IMR-90 (cell line): ENCODE data around the gene PIEZO2. TPM values are rescaled to one million over a fixed set of nuclear protein-coding genes. Genes with fewer than 3 reads are reported as not detected.

Experiments
- ATAC-seq: fragments of 200-7000 bp; cut with Tn5 transposase; 2 replicates; pipeline ENCODE4 v1.9.1; 2020; ENCODE audit warnings: low read depth, mild to moderate bottlenecking, moderate library complexity
- BruUV-seq: library from RNA; stranded (reverse); fragments of 400-500 nt; replicated peaks from 2 replicates; lab custom pipeline; 2021; lab: Mats Ljungman, UMichigan
- CTCF ChIA-PET: fragments of 300-600 bp; formaldehyde crosslinking; extraction: SDS; loops from one replicate; lab custom pipeline; 2021; ENCODE audit warnings: antibody characterized with exemption; lab: Yijun Ruan, JAX
- POLR2A ChIA-PET: fragments of 300-600 bp; sonication (Branson Sonifier 250); formaldehyde crosslinking; loops from one replicate; lab custom pipeline; 2022; ENCODE audit warnings: antibody characterized with exemption; ENCODE audit not compliant: unreplicated experiment; lab: Charles Lee
- DNase-seq: peaks from one replicate; pipeline ENCODE4 v3.0.0; 2013
- H2AFZ ChIP-seq: replicated peaks from 2 replicates; pipeline ENCODE3; 2013; ENCODE audit warnings: low read length, mild to moderate bottlenecking; ENCODE audit not compliant: poor library complexity
- H2AK5ac ChIP-seq: 2 replicates; pipeline ENCODE4 v1.6.1; 2013; ENCODE audit warnings: low read depth, low read length, inconsistent platforms
- H2AK9ac ChIP-seq: replicated peaks from 2 replicates; pipeline ENCODE3; 2013; ENCODE audit warnings: mild to moderate bottlenecking, low read depth, low read length, moderate library complexity; ENCODE audit not compliant: poor library complexity
- H2BK120ac ChIP-seq: 2 replicates; pipeline ENCODE4 v1.6.1; 2013; ENCODE audit warnings: low read depth, low read length, inconsistent platforms
- H2BK15ac ChIP-seq: 3 replicates; pipeline ENCODE4 v1.6.1; 2013; ENCODE audit warnings: low read depth, low read length, inconsistent platforms
- H2BK20ac ChIP-seq: 2 replicates; pipeline ENCODE4 v1.6.1; 2013; ENCODE audit warnings: low read depth, mild to moderate bottlenecking, inconsistent platforms, low read length, moderate library complexity
- H2BK5ac ChIP-seq: 2 replicates; pipeline ENCODE4 v1.6.1; 2013; ENCODE audit warnings: mild to moderate bottlenecking, low read depth, low read length, inconsistent platforms; ENCODE audit not compliant: poor library complexity, severe bottlenecking
- H3K14ac ChIP-seq: replicated peaks from 2 replicates; pipeline ENCODE4 v1.6.1; 2013; ENCODE audit warnings: low read depth, low read length, inconsistent platforms
- H3K18ac ChIP-seq: 2 replicates; pipeline ENCODE4 v1.6.1; 2013; ENCODE audit warnings: low read depth, low read length, control low read depth
- H3K23ac ChIP-seq: 2 replicates; pipeline ENCODE4 v1.6.1; 2013; ENCODE audit warnings: low read depth, low read length, inconsistent platforms
- H3K27ac ChIP-seq: 2 replicates; pipeline ENCODE4 v1.5.1; 2013; ENCODE audit warnings: mild to moderate bottlenecking, control low read depth, low read length; ENCODE audit not compliant: insufficient read depth
- H3K27me3 ChIP-seq: 2 replicates; pipeline ENCODE4 v1.6.1; 2013; ENCODE audit warnings: low read length; ENCODE audit not compliant: control insufficient read depth, insufficient read depth
- H3K36me3 ChIP-seq: 2 replicates; pipeline ENCODE4 v1.6.1; 2013; ENCODE audit warnings: low read length, mixed read lengths; ENCODE audit not compliant: control insufficient read depth, insufficient read depth
- H3K4ac ChIP-seq: 2 replicates; pipeline ENCODE4 v1.6.1; 2013; ENCODE audit warnings: low read depth, low read length, inconsistent platforms
- H3K4me1 ChIP-seq: 2 replicates; pipeline ENCODE4 v1.6.1; 2013; ENCODE audit warnings: low read length, mixed read lengths; ENCODE audit not compliant: control insufficient read depth, insufficient read depth
- H3K4me2 ChIP-seq: 2 replicates; pipeline ENCODE4 v1.6.1; 2013; ENCODE audit warnings: low read depth, mild to moderate bottlenecking, control low read depth, low read length, moderate library complexity
- H3K4me3 ChIP-seq: 2 replicates; pipeline ENCODE4 v1.5.1; 2013; ENCODE audit warnings: low read depth, mild to moderate bottlenecking, control low read depth, low read length, moderate library complexity; ENCODE audit not compliant: insufficient read depth
- H3K56ac ChIP-seq: 2 replicates; pipeline ENCODE4 v1.6.1; 2013; ENCODE audit warnings: low read length, inconsistent platforms; ENCODE audit not compliant: insufficient read depth; ENCODE audit errors: extremely low read depth
- H3K79me1 ChIP-seq, 2 experiments: 2 replicates each; pipeline ENCODE4 v1.6.1; 2013; ENCODE audit warnings: low read length in 2 of 2, inconsistent platforms in 1 of 2, low read depth in 1 of 2
- H3K9ac ChIP-seq: 2 replicates; pipeline ENCODE4 v1.6.1; 2013; ENCODE audit warnings: low read depth, low read length, control low read depth
- H3K9me1 ChIP-seq: 2 replicates; pipeline ENCODE4 v1.6.1; 2013; ENCODE audit warnings: low read length, inconsistent platforms; ENCODE audit not compliant: insufficient read depth
- H3K9me3 ChIP-seq: 2 replicates; pipeline ENCODE4 v1.6.1; 2013; ENCODE audit warnings: low read length; ENCODE audit not compliant: control insufficient read depth, insufficient read depth
- H4K20me1 ChIP-seq: 2 replicates; pipeline ENCODE4 v1.6.1; 2013; ENCODE audit warnings: low read length, inconsistent platforms; ENCODE audit not compliant: insufficient read depth
- H4K5ac ChIP-seq: 2 replicates; pipeline ENCODE4 v1.6.1; 2013; ENCODE audit warnings: mild to moderate bottlenecking, low read depth, low read length, control low read depth
- H4K8ac ChIP-seq, 2 experiments: 2 replicates each; pipeline ENCODE4 v1.6.1; 2013; ENCODE audit warnings: low read depth in 2 of 2, low read length in 2 of 2, control low read depth in 1 of 2, inconsistent platforms in 1 of 2
- H4K91ac ChIP-seq: 2 replicates; pipeline ENCODE4 v1.6.1; 2013; ENCODE audit warnings: low read depth, low read length, inconsistent platforms; ENCODE audit not compliant: insufficient read depth
- BHLHE40 ChIP-seq: fragments of 150-350 bp; IDR thresholded peaks from 2 replicates; pipeline ENCODE4 v1.6.1; 2016; ENCODE audit warnings: mild to moderate bottlenecking, low read depth, low read length
- FOS ChIP-seq: fragments of 150-350 bp; IDR thresholded peaks from 2 replicates; pipeline ENCODE4 v1.6.1; 2016; ENCODE audit warnings: low read depth, low read length
- RCOR1 ChIP-seq: IDR thresholded peaks from 2 replicates; pipeline ENCODE4 v1.6.1; 2012; ENCODE audit warnings: mild to moderate bottlenecking, low read length, improper control_type of control experiment; ENCODE audit not compliant: insufficient replicate concordance
- USF2 ChIP-seq: fragments of 150-350 bp; IDR thresholded peaks from 2 replicates; pipeline ENCODE4 v1.6.1; 2017; ENCODE audit warnings: mild to moderate bottlenecking, antibody characterized with exemption, low read length, low read depth
- WGBS, 2 experiments: methylation state at CpG; one replicate each; pipeline versions ENCODE4 v1.1.5 to v1.1.7; 2013; ENCODE audit warnings: missing lambda C conversion rate in 2 of 2; ENCODE audit not compliant: insufficient read length in 1 of 2; ENCODE audit errors: extremely low coverage in 2 of 2; 5-methylcytosine and 5-hydroxymethylcytosine counted together
- dilution Hi-C: fragments of 300-500 bp; cut with HindIII; formaldehyde crosslinking; loops from one replicate; pipeline ENCODE4 v1.14.3; 2018; ENCODE audit warnings: low sequenced_read_pairs; ENCODE audit not compliant: unreplicated experiment
- in situ Hi-C: fragments of 300-500 bp; cut with MboI; formaldehyde crosslinking; loops from 3 replicates; pipeline ENCODE4 v1.14.3; 2019; ENCODE audit warnings: low sequenced_read_pairs, inconsistent platforms, mixed read lengths
- intact Hi-C: fragments of 100-400 bp; cut with micrococcal nuclease; formaldehyde crosslinking; loops from 2 replicates; pipeline ENCODE4 v1.10.0; 2022
- polyA plus RNA-seq, 3 experiments: library from polyadenylated mRNA; depleted of rRNA; stranded (reverse); fragments of >200 nt; gene quantifications; 2 replicates each; pipeline ENCODE4 v1.2.3, GENCODE V29; 2012; ENCODE audit warnings: low replicate concordance in 1 of 3
- total RNA-seq: library from RNA; depleted of rRNA; stranded (reverse); fragments of >200 nt; gene quantifications from 2 replicates; pipeline ENCODE4 v1.2.3, GENCODE V29; 2012

PIEZO2 gene
- total and polyA plus RNA-seq, 2 of the 4 experiments (the other 2 are of a cell fraction) = 2.4 to 4.1 TPM

- Histone ChIP-seq H3K9me1 (peaks cover 8% of the 10 kb centered on the region; the same call in 1 of the 2 replicates), H3K27me3 (no peaks in the 10 kb centered on the region), H2BK5ac (no peak overlapping the region), H3K36me3 (no peaks in the 10 kb centered on the region), H3K4me3 (no peak overlapping the region), H3K4ac (peak overlapping the region; percentile 42; the same call in 1 of the 2 replicates), H3K4me1 (peaks cover 25% of the 10 kb centered on the region), H2BK120ac (peak overlapping the region; percentile 55), H4K20me1 (no peaks in the 10 kb centered on the region), H3K14ac (peak overlapping the region; percentile 63), H3K56ac (no peak overlapping the region), H3K23ac (peak overlapping the region; percentile 5; the same call in 1 of the 2 replicates), H3K4me2 (no peak overlapping the region), H2AK9ac (no peak overlapping the region), H2AK5ac (peak overlapping the region; percentile 72; the same call in 1 of the 2 replicates), H3K9me3 (no peaks in the 10 kb centered on the region), H4K5ac (0 out of 2 replicates have a peak overlapping the region, but pooled peaks have one; percentile 55), H3K27ac (peak overlapping the region; percentile 26; the same call in 1 of the 2 replicates), H2AFZ (no peak overlapping the region), H3K79me1 (peaks cover 0 to 5% of the 10 kb centered on the region in 2 experiments; a peak in 1 of 4 replicates), H2BK15ac (peak overlapping the region; percentile 9; the same call in 2 of the 3 replicates), H2BK20ac (peak overlapping the region; percentile 55; the same call in 1 of the 2 replicates), H4K8ac (peak overlapping the region in 1 of 2 experiments; percentile 59; a peak in 2 of 4 replicates), H3K18ac (peak overlapping the region; percentile 78; the same call in 1 of the 2 replicates), H4K91ac (peak overlapping the region; percentile 66), H3K9ac (no peak overlapping the region)
- dilution Hi-C loops = no loop called here
- TF ChIP-seq USF2 (peak; percentile 65), FOS (no peak), RCOR1 (no peak), BHLHE40 (peak; percentile 63)
- CTCF ChIA-PET = no interaction called here
- no TSS peak for BruUV-seq
- in situ Hi-C loops = no loop called here
- DNase-seq (peak; percentile 42), ATAC-seq (no peak; the same call in 1 of the 2 replicates)
- POLR2A ChIA-PET = no interaction called here
- no CpG with 5 or more reads among the region's 1 CpG for WGBS, 2 experiments
- intact Hi-C loops = no loop called here
Measured at GRCh38 chr18:10923551-10924070, 225.8 kb downstream of the PIEZO2 start.
